Stomach (tissue), 9 donors: ENCODE measurements around the gene DOK3. TPM values are rescaled to one million over a fixed set of nuclear protein-coding genes. Genes with fewer than 3 reads are reported as not detected.
"Not testable (repeated sequence)": the region's sequence is repeated elsewhere in the genome, so short reads cannot be mapped to it uniquely, and the experiment has no call there.

Experiments used
- DNase-seq, 2 donors: peaks; one replicate each; pipeline versions ENCODE4 v3.0.0 to v3.0.0-alpha.2; 2013 to 2019
- H3K27ac ChIP-seq, 5 donors: fragments of 200-600 bp in 4 of 5; sonication (generic) in 4 of 5; one replicate each; pipeline ENCODE4 v1.5.1; 2013 to 2019; ENCODE audit warnings: mild to moderate bottlenecking in 1 of 5, moderate library complexity in 1 of 5
- H3K27me3 ChIP-seq, 3 donors: fragments of 200-600 bp; sonication (generic); one replicate each; pipeline ENCODE4 v1.5.1; 2017 to 2019; ENCODE audit warnings: mixed run types in 1 of 3
- H3K36me3 ChIP-seq, 4 donors: fragments of 200-600 bp; sonication (generic); 1 replicate in 3 of 4; 2 replicates in 1 of 4; pipeline ENCODE4 v1.5.1; 2016 to 2019
- H3K4me1 ChIP-seq, 4 donors: fragments of 200-600 bp; sonication (generic); one replicate each; pipeline ENCODE4 v1.5.1; 2016 to 2019
- H3K4me3 ChIP-seq, 4 donors: fragments of 200-600 bp; sonication (generic) in 3 of 4; one replicate each; pipeline ENCODE4 v1.5.1; 2016 to 2019; ENCODE audit warnings: mild to moderate bottlenecking in 1 of 4
- H3K9me3 ChIP-seq, 4 donors: fragments of 200-600 bp; sonication (generic); one replicate each; pipeline ENCODE4 v1.5.1; 2016 to 2019
- CTCF ChIP-seq, 7 experiments: fragments of 450-650 bp in 4 of 7; fragments of 200-600 bp in 3 of 7; sonication (generic) in 3 of 7; IDR thresholded peaks; one replicate each; pipeline ENCODE4 v1.5.1; 2016 to 2019; ENCODE audit warnings: antibody characterized with exemption in 7 of 7, control low read depth in 2 of 7, mild to moderate bottlenecking in 1 of 7
- EP300 ChIP-seq: sonication (generic); formaldehyde crosslinking; IDR thresholded peaks from one replicate; pipeline ENCODE4 v1.6.1; 2017; ENCODE audit warnings: antibody characterized with exemption
- POLR2A ChIP-seq, 4 donors: fragments of 450-650 bp; IDR thresholded peaks; one replicate each; pipeline ENCODE4 v1.6.1; 2016; ENCODE audit warnings: antibody characterized with exemption in 4 of 4, control low read depth in 2 of 4, mild to moderate bottlenecking in 1 of 4, moderate library complexity in 1 of 4
- POLR2AphosphoS5 ChIP-seq, 3 donors: sonication (generic); formaldehyde crosslinking; IDR thresholded peaks; one replicate each; pipeline ENCODE4 v1.6.1; 2016; ENCODE audit warnings: antibody characterized with exemption in 3 of 3
- WGBS, 5 donors: extraction: QIAGEN DNeasy Blood & Tissue Kit in 3 of 5; methylation state at CpG; one replicate each; pipeline versions ENCODE4 v1.1.5 to v1.1.7; 2013 to 2018; 5-methylcytosine and 5-hydroxymethylcytosine counted together
- intact Hi-C: fragments of 100-400 bp; cut with DNase I; formaldehyde crosslinking; loops from one replicate; pipeline ENCODE4 v1.15.1; 2023; ENCODE audit warnings: low total_unique reads
- polyA plus RNA-seq, 3 donors: library from polyadenylated mRNA; stranded (reverse); fragments of 200-250 nt; gene quantifications; one replicate each; pipeline ENCODE4 v1.2.3, GENCODE V29; 2013
- total RNA-seq, 5 donors: library from RNA; depleted of rRNA; stranded (reverse); fragments of >200 nt; gene quantifications; one replicate each; pipeline versions ENCODE4 v1.1.0 to v1.2.3, GENCODE V29; 2014 to 2016
- donor health status: healthy with polysubstance abuse.
- donor health status: Bipolar disorder and iron deficiency.
- donor health status: healthy.

The DOK3 gene
- total and polyA plus RNA-seq, 8 donors = 0.43 to 31.2 (median 4.9) TPM; not detected in 1

- WGBS, 5 donors = 88 to 98% (median 95%) methylated on average over 3 of the region's 3 CpGs
- Histone ChIP-seq H3K4me3 (no peak overlapping the region), H3K4me1 (peaks cover 8 to 72% (median 37%) of the 10 kb centered on the region in 4 donors), H3K36me3 (peaks cover 36 to 91% (median 76%) of the 10 kb centered on the region in 4 donors), H3K27me3 (no peaks in the 10 kb centered on the region), H3K27ac (no peak overlapping the region), H3K9me3 (no peaks in the 10 kb centered on the region)
- no peak for TF ChIP-seq POLR2A (IDR thresholded peaks at IDR 0.05)
- TF ChIP-seq EP300 = no peak
- TF ChIP-seq CTCF (IDR thresholded peaks at IDR 0.05) = no peak
- TF ChIP-seq POLR2AphosphoS5 (IDR thresholded peaks at IDR 0.05) = no peak
- intact Hi-C loops = no loop called here
- DNase-seq = no peak
Observed at GRCh38 chr5:177486256-177486655, 23.4 kb downstream of the DOK3 start.

- 93 to 100% (median 96%) methylated on average over 3 of the region's 3 CpGs for WGBS, 5 donors
- intact Hi-C loops, H3K27me3 ChIP-seq, DNase-seq, H3K4me3 ChIP-seq, H3K9me3 ChIP-seq: not testable (repeated sequence)
- Histone ChIP-seq H3K4me1 (peaks cover 8 to 71% (median 37%) of the 10 kb centered on the region in 4 donors), H3K27ac (peak overlapping the region in 2 of 5 donors; percentile 16 to 26), H3K36me3 (peaks cover 32 to 87% (median 72%) of the 10 kb centered on the region in 4 donors)
Observed at GRCh38 chr5:177485753-177486152, 23.9 kb downstream of the DOK3 start.

- H3K36me3 ChIP-seq = peaks cover 31 to 80% (median 65%) of the 10 kb centered on the region in 4 donors
- no peaks in the 10 kb centered on the region for H3K9me3 ChIP-seq
- 56 to 81% (median 76%) methylated on average over 12 to 13 of the region's 13 CpGs for WGBS, 5 donors
- no peaks in the 10 kb centered on the region for H3K27me3 ChIP-seq
- no peak for TF ChIP-seq POLR2AphosphoS5 (IDR thresholded peaks at IDR 0.05)
- TF ChIP-seq POLR2A (IDR thresholded peaks at IDR 0.05) = no peak
- no peak for TF ChIP-seq EP300
- TF ChIP-seq CTCF (IDR thresholded peaks at IDR 0.05) = no peak
- peak overlapping the region in 2 of 5 donors; percentile 16 to 26 for H3K27ac ChIP-seq
- H3K4me1 ChIP-seq = peaks cover 8 to 69% (median 36%) of the 10 kb centered on the region in 4 donors
- no peak overlapping the region for H3K4me3 ChIP-seq
- no peak for DNase-seq
- intact Hi-C loops = no loop called here
Observed at GRCh38 chr5:177484902-177485549, 24.6 kb downstream of the DOK3 start.

- intact Hi-C loops = no loop called here
- no peaks in the 10 kb centered on the region for H3K9me3 ChIP-seq
- DNase-seq = no peak
- peaks cover 9 to 69% (median 37%) of the 10 kb centered on the region in 4 donors for H3K4me1 ChIP-seq
- H3K27me3 ChIP-seq = no peaks in the 10 kb centered on the region
- TF ChIP-seq EP300 (no peak), CTCF (IDR thresholded peaks at IDR 0.05) (no peak)
- H3K27ac ChIP-seq = peak overlapping the region in 2 of 5 donors; percentile 16 to 38
- H3K36me3 ChIP-seq = peaks cover 31 to 72% (median 58%) of the 10 kb centered on the region in 4 donors
- no peak overlapping the region for H3K4me3 ChIP-seq
- 70 to 88% (median 81%) methylated on average over 22 of the region's 22 CpGs for WGBS, 5 donors
Observed at GRCh38 chr5:177483994-177484901, 25.4 kb downstream of the DOK3 start.
